Neural crest cell (in vitro differentiated cells): ENCODE data around the gene CERS1. TPM values are rescaled to one million over a fixed set of nuclear protein-coding genes. Genes with fewer than 3 reads are reported as not detected.

Source experiments
- DNase-seq: peaks from one replicate; pipeline ENCODE4 v3.0.0; 2021; ENCODE audit warnings: low read depth, mixed read lengths, low spot score
- H3K27ac Mint-ChIP-seq: one replicate; pipeline ENCODE4 v1.8.0; 2021; ENCODE audit warnings: mild to moderate bottlenecking, mixed read lengths; ENCODE audit not compliant: unreplicated experiment
- H3K27me3 Mint-ChIP-seq: 2 replicates; pipeline ENCODE4 v1.8.0; 2021; ENCODE audit warnings: low read depth, mild to moderate bottlenecking, mixed read lengths
- H3K36me3 Mint-ChIP-seq: 2 replicates; pipeline ENCODE4 v1.8.0; 2021; ENCODE audit warnings: low read depth, mild to moderate bottlenecking, mixed read lengths
- H3K4me1 Mint-ChIP-seq: 2 replicates; pipeline ENCODE4 v1.8.0; 2021; ENCODE audit warnings: mixed read lengths
- H3K4me3 Mint-ChIP-seq: one replicate; pipeline ENCODE4 v1.8.0; 2021; ENCODE audit warnings: mild to moderate bottlenecking, mixed read lengths
- H3K9me3 Mint-ChIP-seq: 2 replicates; pipeline ENCODE4 v1.8.0; 2021; ENCODE audit warnings: mixed read lengths
- total RNA-seq: library from RNA; stranded (reverse); gene quantifications from 2 replicates; pipeline ENCODE4 v1.2.1, GENCODE V29; 2021
- TF ChIP-seq, protein P1 (sequence below): fragments of 200-600 bp; sonication (generic); conservative IDR thresholded peaks from 2 replicates; pipeline ENCODE4 v1.5.0; 2021; ENCODE audit warnings: antibody characterized with exemption, mild to moderate bottlenecking

The CERS1 gene
- total RNA-seq, 1 donor from 2014 or later: 27.7 TPM

GRCh38 chr19:18894254-18895037 lies 1.5 kb downstream of the CERS1 start:
- peaks cover 6% of the 10 kb centered on the region for H3K27me3 Mint-ChIP-seq
- peak overlapping the region; percentile 92 for H3K4me3 Mint-ChIP-seq
- H3K9me3 Mint-ChIP-seq: no peaks in the 10 kb centered on the region
- TF ChIP-seq, protein P1, sequence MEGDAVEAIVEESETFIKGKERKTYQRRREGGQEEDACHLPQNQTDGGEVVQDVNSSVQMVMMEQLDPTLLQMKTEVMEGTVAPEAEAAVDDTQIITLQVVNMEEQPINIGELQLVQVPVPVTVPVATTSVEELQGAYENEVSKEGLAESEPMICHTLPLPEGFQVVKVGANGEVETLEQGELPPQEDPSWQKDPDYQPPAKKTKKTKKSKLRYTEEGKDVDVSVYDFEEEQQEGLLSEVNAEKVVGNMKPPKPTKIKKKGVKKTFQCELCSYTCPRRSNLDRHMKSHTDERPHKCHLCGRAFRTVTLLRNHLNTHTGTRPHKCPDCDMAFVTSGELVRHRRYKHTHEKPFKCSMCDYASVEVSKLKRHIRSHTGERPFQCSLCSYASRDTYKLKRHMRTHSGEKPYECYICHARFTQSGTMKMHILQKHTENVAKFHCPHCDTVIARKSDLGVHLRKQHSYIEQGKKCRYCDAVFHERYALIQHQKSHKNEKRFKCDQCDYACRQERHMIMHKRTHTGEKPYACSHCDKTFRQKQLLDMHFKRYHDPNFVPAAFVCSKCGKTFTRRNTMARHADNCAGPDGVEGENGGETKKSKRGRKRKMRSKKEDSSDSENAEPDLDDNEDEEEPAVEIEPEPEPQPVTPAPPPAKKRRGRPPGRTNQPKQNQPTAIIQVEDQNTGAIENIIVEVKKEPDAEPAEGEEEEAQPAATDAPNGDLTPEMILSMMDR: no peak
- H3K27ac Mint-ChIP-seq: peak overlapping the region; percentile 84
- peak; percentile 56 for DNase-seq
- H3K4me1 Mint-ChIP-seq: peaks cover 12% of the 10 kb centered on the region
- no peaks in the 10 kb centered on the region for H3K36me3 Mint-ChIP-seq

DNA sequence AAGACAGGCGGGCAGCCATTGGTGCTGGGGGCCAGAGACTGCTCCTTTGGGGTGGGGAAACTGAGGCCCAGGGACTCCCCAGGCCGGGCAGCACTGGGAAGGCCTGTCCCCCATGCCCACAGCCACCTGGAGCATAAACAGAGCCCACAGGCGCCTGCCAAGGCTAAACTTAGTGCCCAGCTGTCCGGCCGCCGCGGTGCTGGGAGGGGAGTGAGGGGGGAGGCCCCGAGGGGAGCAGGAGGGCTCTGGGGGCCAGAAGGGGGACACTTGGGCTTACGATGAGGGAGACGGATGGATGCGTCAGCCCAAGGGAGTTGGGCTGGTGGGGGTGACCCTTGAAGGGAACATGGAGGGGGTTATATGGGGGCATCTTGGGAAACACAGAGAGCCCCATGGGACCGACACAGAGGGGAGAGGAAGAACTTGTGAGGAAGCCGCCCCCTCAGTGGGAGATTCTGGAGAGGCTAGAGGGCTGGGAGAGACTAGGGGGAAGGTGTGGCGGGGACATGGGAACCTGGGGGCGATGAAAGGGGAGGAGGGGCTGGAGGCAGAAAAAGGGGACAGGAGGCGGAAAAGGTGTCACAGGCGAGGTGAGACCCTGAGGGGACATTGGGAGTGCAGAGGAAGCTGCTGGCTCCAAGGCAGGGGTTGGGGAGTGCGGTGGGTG lies 2.2 kb downstream of the CERS1 start:
- Mint-ChIP-seq H3K4me3 (peak overlapping the region; percentile 68), H3K36me3 (no peaks in the 10 kb centered on the region), H3K4me1 (peaks cover 12% of the 10 kb centered on the region), H3K9me3 (no peaks in the 10 kb centered on the region), H3K27ac (no peak overlapping the region), H3K27me3 (peaks cover 6% of the 10 kb centered on the region)
- TF ChIP-seq, protein P1: no peak
- no peak for DNase-seq

DNA sequence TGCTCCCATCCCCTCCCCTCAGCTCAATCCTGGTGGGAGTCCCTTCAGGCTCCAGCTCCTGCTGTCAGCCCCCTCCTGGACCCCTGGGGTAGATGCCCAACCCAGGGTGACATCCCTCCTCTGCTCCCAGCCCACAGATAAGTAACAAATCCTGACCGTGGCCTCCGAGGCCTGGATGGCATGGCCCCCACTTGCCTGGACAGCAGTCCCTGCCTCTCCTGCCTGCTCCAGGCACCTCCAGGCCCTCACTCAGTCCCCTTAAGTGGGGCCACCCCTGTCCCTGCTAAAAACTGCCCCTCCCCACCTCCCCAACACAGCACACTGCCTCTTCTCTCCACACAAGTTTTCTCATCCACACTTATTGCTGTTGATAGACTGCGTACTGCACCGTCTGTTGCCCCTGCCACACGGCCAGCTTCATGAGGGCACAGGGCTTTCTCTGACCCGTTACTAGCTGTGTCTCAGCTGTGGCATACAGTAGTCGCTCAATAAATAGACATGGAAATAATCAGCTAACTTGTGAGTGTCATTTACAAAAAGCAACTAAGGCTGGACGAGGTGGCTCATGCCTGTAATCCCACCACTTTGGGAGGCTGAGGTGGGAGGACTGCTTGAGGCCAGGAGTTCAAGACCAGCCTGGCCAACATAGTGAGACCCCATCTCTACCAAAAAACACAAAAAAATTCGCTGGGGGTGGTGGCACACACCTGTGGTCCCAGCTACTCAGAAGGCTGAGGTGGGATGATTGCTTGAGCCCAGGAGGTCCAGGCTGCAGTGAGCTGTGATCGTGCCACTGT lies 5.8 kb downstream of the CERS1 start:
- H3K36me3 Mint-ChIP-seq: peaks cover 4% of the 10 kb centered on the region
- no peak overlapping the region for H3K27ac Mint-ChIP-seq
- TF ChIP-seq, protein P1: no peak
- no peaks in the 10 kb centered on the region for H3K9me3 Mint-ChIP-seq
- no peaks in the 10 kb centered on the region for H3K27me3 Mint-ChIP-seq
- DNase-seq: no peak
- H3K4me1 Mint-ChIP-seq: peaks cover 5% of the 10 kb centered on the region
- H3K4me3 Mint-ChIP-seq: peak overlapping the region; percentile 8

- no peaks in the 10 kb centered on the region for H3K9me3 Mint-ChIP-seq
- H3K36me3 Mint-ChIP-seq: peaks cover 7% of the 10 kb centered on the region
- TF ChIP-seq, protein P1: no peak
- H3K4me1 Mint-ChIP-seq: no peaks in the 10 kb centered on the region
- no peak for DNase-seq
- H3K4me3 Mint-ChIP-seq: peak overlapping the region; percentile 19
- H3K27ac Mint-ChIP-seq: peak overlapping the region; percentile 78
- no peaks in the 10 kb centered on the region for H3K27me3 Mint-ChIP-seq
These were observed 9.0 kb downstream of the CERS1 start for GRCh38 chr19:18886972-18887371.

DNA sequence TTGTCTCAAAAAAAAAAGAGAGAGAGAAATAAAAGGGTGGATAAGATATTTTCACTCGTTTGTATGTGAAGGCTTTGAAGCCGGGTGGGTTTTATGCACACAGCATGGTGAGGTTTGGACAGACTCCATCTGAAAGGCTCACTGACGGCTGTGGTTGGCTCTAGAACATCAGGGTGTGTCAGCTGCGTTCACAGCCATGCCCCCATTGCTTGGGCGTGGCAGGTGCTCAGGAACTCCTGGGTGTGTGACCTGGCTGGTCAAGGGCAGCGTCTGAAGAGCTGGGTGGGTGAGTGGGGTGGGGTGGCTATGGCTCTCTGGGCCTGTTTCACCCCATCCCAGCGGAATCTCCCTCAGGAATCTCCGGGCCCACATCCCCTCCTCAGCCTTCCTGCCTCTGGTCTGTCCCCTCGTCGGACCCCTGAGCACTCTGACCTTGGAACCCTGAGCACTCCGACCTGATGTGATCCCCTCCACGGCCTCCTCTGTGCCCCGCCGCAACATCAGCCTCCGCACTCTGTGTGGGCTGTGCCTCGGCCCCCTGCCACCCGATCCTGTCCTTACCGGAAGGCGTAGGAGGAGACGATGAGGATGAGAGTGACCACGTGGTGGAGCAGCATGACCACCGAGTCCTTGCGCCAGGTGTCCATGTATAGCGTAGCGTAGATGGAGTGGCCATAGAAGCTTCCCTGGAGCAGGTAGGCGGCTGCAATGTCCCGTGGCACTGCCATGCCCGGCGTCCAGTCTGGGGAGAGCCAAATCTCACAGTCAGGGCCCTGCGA lies 12.2 kb downstream of the CERS1 start:
- peaks cover 17% of the 10 kb centered on the region for H3K36me3 Mint-ChIP-seq
- no peak overlapping the region for H3K4me3 Mint-ChIP-seq
- no peaks in the 10 kb centered on the region for H3K27me3 Mint-ChIP-seq
- no peaks in the 10 kb centered on the region for H3K4me1 Mint-ChIP-seq
- H3K27ac Mint-ChIP-seq: no peak overlapping the region
- TF ChIP-seq, protein P1: no peak
- DNase-seq: no peak
- H3K9me3 Mint-ChIP-seq: no peaks in the 10 kb centered on the region
